ENCODE data around the gene KIF1B. TPM values are rescaled to one million over a fixed set of nuclear protein-coding genes. Genes with fewer than 3 reads are reported as not detected.

Gene KIF1B
- total and polyA plus RNA-seq, 8 donors = 36.0 to 46.7 (median 39.7) TPM

GRCh38 chr1:10271090-10271489, 60.7 kb downstream of the KIF1B start:
- peaks cover 0 to 44% of the 10 kb centered on the region in 2 donors for H3K36me3 ChIP-seq
- DNase-seq (no peak), ATAC-seq (no peak)
- no peak overlapping the region for H3K4me3 ChIP-seq
- intact Hi-C loops (cut with DNase I) = no loop called here
- no peaks in the 10 kb centered on the region for H3K9me3 ChIP-seq
- no peak for TF ChIP-seq CTCF (IDR thresholded peaks at IDR 0.05)
- H3K27me3 ChIP-seq = no peaks in the 10 kb centered on the region
- no peak overlapping the region for H3K27ac ChIP-seq
- no peaks in the 10 kb centered on the region for H3K4me1 ChIP-seq

GRCh38 chr1:10271869-10272268, 61.5 kb downstream of the KIF1B start:
- Histone ChIP-seq H3K27me3 (no peaks in the 10 kb centered on the region), H3K4me3 (no peak overlapping the region), H3K27ac (no peak overlapping the region), H3K36me3 (peaks cover 0 to 48% of the 10 kb centered on the region in 2 donors), H3K9me3 (no peaks in the 10 kb centered on the region), H3K4me1 (no peaks in the 10 kb centered on the region)
- DNase-seq = no peak
- intact Hi-C loops (cut with DNase I) = no loop called here
- TF ChIP-seq CTCF (IDR thresholded peaks at IDR 0.05) = no peak
- ATAC-seq = no peak

DNA sequence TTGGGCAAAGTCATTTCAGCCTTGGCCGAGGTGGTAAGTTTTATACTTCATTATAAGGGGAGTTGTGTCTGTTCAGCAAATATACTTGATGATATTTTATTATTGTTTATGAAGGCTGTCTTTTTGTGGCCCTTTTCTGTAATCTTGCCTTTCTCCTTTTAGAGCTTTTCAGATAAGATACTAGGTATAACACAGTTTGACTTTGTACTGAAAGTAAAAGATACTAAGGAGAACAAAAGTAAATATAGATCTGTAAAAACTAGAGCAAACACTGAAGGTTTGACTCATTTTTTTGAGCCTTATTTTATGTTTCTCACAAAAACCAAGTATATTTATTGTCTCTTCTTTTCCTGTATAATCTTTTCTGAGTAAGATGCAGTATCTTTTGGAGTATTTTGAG, 61.9 kb downstream of the KIF1B start:
- no peaks in the 10 kb centered on the region for H3K4me1 ChIP-seq
- intact Hi-C loops (cut with DNase I) = no loop called here

GRCh38 chr1:10278880-10279279, 68.5 kb downstream of the KIF1B start:
- H3K36me3 ChIP-seq = peaks cover 0 to 76% of the 10 kb centered on the region in 2 donors
- H3K9me3 ChIP-seq = no peaks in the 10 kb centered on the region
- no peak overlapping the region for H3K27ac ChIP-seq
- no peak for TF ChIP-seq CTCF (IDR thresholded peaks at IDR 0.05)
- ATAC-seq = no peak
- no peaks in the 10 kb centered on the region for H3K4me1 ChIP-seq
- no peak for DNase-seq
- no peak overlapping the region for H3K4me3 ChIP-seq
- no peaks in the 10 kb centered on the region for H3K27me3 ChIP-seq
- intact Hi-C loops (cut with DNase I) = no loop called here

More for the DNA sequence above, 61.9 kb downstream of the KIF1B start:
- Histone ChIP-seq H3K9me3 (no peaks in the 10 kb centered on the region), H3K27me3 (no peaks in the 10 kb centered on the region), H3K4me3 (no peak overlapping the region), H3K27ac (no peak overlapping the region), H3K36me3 (peaks cover 0 to 48% of the 10 kb centered on the region in 2 donors)
- ATAC-seq = no peak
- no peak for TF ChIP-seq CTCF (IDR thresholded peaks at IDR 0.05)
- no peak for DNase-seq

- H3K27ac ChIP-seq = no peak overlapping the region
- H3K9me3 ChIP-seq = no peaks in the 10 kb centered on the region
- H3K4me1 ChIP-seq = peaks cover 0 to 5% of the 10 kb centered on the region in 2 donors
- no peak overlapping the region for H3K4me3 ChIP-seq
- intact Hi-C loops (cut with DNase I) = no loop called here
- TF ChIP-seq CTCF (IDR thresholded peaks at IDR 0.05) = no peak
- H3K36me3 ChIP-seq = peaks cover 0 to 89% of the 10 kb centered on the region in 2 donors
- DNase-seq (no peak), ATAC-seq (no peak)
- H3K27me3 ChIP-seq = no peaks in the 10 kb centered on the region
Measured at GRCh38 chr1:10280439-10281350, 70.3 kb downstream of the KIF1B start.
